Lower lobe of right lung (tissue), 2 donors: Measurements from ENCODE around the gene WLS. TPM values are rescaled to one million over a fixed set of nuclear protein-coding genes. Genes with fewer than 3 reads are reported as not detected.
A peak's percentile ranks its signal among the peaks of the same experiment; 100 is the strongest.
"Not testable (repeated sequence)": the region's sequence is repeated elsewhere in the genome, so short reads cannot be mapped to it uniquely, and the experiment has no call there.

Experiments used
- ATAC-seq, 2 donors: fragments of 200-7000 bp; cut with Tn5 transposase; one replicate each; pipeline ENCODE4 v1.9.1; 2020 to 2022; ENCODE audit warnings: mild to moderate bottlenecking in 2 of 2, moderate library complexity in 2 of 2
- DNase-seq: peaks from one replicate; pipeline ENCODE4 v3.0.0-alpha.2; 2020
- H3K27ac ChIP-seq: fragments of 200-600 bp; one replicate; pipeline ENCODE4 v1.8.0; 2022
- H3K27me3 ChIP-seq: fragments of 200-600 bp; one replicate; pipeline ENCODE4 v1.8.0; 2022; ENCODE audit warnings: low read depth
- H3K36me3 ChIP-seq: fragments of 200-600 bp; one replicate; pipeline ENCODE4 v1.8.0; 2022; ENCODE audit warnings: mild to moderate bottlenecking
- H3K4me1 ChIP-seq: fragments of 200-600 bp; one replicate; pipeline ENCODE4 v1.8.0; 2022
- H3K4me3 ChIP-seq: fragments of 200-600 bp; one replicate; pipeline ENCODE4 v1.8.0; 2022; ENCODE audit warnings: mild to moderate bottlenecking
- H3K9me3 ChIP-seq: fragments of 200-600 bp; one replicate; pipeline ENCODE4 v1.8.0; 2022
- intact Hi-C: fragments of 100-400 bp; cut with DNase I; formaldehyde crosslinking; loops from one replicate; pipeline ENCODE4 v1.11.0; 2022
- total RNA-seq: library from RNA; stranded (reverse); fragmentation: NEBNext Ultra II Directional; extraction: Animal tissue kit (Norgen Biotek cat#: 25700); gene quantifications from one replicate; pipeline ENCODE4 v1.2.1, GENCODE V29; 2021
- TF ChIP-seq, protein P1 (sequence below): fragments of 200-600 bp; IDR thresholded peaks from one replicate; pipeline ENCODE4 v1.8.0; 2022; ENCODE audit warnings: antibody characterized with exemption, mild to moderate bottlenecking
- donor health status: DM: no; HTN: yes; CAD: no; lungs with severe emphysema.

Gene WLS
- total RNA-seq, 1 donor from 2014 or later: 85.2 TPM

DNA sequence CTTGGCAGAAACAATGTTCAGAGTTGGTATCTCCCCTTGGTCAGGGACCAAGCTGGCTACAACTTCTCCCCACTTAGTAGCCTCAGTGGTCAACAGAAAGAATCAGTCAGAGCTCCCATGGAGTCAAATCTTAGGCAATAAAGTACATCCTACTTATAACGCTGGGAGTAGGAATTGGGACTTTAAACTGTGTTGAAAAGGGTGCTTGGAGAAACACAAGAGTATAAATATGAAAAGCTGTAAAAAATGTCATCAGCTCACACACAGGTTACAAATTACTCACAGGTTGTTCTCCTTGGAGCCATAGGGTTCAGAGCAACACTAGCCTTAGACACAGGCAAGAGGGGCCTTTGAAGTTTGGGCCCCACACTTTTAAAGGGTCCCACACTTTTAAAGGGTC is 67.4 kb downstream of the WLS start:
- H3K4me3 ChIP-seq: no peak overlapping the region
- DNase-seq (no peak), ATAC-seq (no peak)
- peaks cover 12% of the 10 kb centered on the region for H3K36me3 ChIP-seq
- no peak overlapping the region for H3K27ac ChIP-seq
- H3K9me3 ChIP-seq: no peaks in the 10 kb centered on the region
- H3K4me1 ChIP-seq: no peaks in the 10 kb centered on the region
- no peaks in the 10 kb centered on the region for H3K27me3 ChIP-seq
- intact Hi-C loops: no loop called here
- TF ChIP-seq, protein P1, sequence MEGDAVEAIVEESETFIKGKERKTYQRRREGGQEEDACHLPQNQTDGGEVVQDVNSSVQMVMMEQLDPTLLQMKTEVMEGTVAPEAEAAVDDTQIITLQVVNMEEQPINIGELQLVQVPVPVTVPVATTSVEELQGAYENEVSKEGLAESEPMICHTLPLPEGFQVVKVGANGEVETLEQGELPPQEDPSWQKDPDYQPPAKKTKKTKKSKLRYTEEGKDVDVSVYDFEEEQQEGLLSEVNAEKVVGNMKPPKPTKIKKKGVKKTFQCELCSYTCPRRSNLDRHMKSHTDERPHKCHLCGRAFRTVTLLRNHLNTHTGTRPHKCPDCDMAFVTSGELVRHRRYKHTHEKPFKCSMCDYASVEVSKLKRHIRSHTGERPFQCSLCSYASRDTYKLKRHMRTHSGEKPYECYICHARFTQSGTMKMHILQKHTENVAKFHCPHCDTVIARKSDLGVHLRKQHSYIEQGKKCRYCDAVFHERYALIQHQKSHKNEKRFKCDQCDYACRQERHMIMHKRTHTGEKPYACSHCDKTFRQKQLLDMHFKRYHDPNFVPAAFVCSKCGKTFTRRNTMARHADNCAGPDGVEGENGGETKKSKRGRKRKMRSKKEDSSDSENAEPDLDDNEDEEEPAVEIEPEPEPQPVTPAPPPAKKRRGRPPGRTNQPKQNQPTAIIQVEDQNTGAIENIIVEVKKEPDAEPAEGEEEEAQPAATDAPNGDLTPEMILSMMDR: no peak

DNA sequence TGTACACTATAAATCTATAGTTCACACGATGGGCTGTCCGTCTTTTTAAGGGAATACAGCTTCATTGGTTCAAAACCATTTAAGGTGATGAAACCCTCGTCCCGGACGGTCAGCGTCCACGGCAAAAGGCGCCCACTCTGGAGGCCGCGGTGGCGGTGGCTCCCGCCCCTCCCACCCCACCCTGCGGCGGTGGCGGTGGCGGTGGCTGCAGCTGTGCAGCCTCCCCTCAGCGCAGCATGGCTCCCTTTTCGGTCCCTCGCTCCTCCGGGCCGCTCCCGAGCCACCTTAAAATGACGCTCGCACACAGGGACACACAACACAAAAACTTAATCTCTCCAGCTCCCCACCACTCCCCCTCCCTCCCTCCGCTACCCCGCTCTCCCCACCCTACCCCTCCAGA is 69.1 kb downstream of the WLS start:
- ATAC-seq (no peak), DNase-seq (no peak)
- no peaks in the 10 kb centered on the region for H3K4me1 ChIP-seq
- no peak overlapping the region for H3K4me3 ChIP-seq
- no peak overlapping the region for H3K27ac ChIP-seq
- intact Hi-C loops: no loop called here
- TF ChIP-seq, protein P1: no peak
- H3K9me3 ChIP-seq: no peaks in the 10 kb centered on the region
- no peaks in the 10 kb centered on the region for H3K27me3 ChIP-seq
- H3K36me3 ChIP-seq: peaks cover 23% of the 10 kb centered on the region

DNA sequence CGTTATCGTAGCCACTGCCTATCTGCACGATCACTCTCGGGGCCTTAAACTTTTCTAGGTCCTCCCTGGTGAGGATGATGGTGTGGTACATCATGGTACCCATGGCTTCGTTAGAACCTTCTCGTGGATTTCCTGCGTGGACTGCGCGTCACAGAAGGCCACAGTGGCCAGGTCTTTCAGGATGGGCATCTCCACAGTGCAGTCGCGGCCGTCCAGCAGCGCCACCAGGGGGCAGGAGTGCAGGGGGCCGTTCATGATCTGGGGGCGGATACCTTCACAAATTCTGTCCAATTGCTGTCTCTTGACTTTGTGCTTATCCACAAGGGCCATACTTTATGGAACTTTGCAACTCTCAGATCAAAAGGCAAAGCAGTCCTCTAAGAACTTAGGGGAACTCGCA is 69.6 kb downstream of the WLS start:
- no peaks in the 10 kb centered on the region for H3K27me3 ChIP-seq
- TF ChIP-seq, protein P1: peak; percentile 14
- no peak overlapping the region for H3K4me3 ChIP-seq
- no peak overlapping the region for H3K27ac ChIP-seq
- H3K4me1 ChIP-seq: no peaks in the 10 kb centered on the region
- ATAC-seq (no peak), DNase-seq (no peak)
- no peaks in the 10 kb centered on the region for H3K9me3 ChIP-seq
- intact Hi-C loops: no loop called here
- H3K36me3 ChIP-seq: peaks cover 28% of the 10 kb centered on the region

DNA sequence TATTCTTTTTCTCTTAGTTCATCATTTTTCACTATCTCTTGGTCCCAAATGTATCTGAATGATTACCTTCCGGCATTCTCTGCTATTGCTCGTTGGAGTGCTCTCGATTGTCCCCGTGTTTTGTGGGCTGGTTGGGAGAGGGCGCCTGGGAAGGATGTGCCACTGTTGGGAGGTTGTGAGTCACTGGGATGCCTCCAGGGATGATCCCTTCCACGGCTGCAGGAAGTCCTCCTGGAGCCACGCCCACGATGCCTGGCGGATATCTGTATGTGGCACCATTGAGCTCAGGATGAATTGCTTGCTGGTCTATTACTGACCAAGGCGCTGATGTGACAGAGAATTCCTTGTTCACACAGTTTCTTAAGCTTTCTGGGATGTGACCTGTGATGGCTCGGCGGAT is 70.7 kb downstream of the WLS start:
- H3K27ac ChIP-seq, intact Hi-C loops, H3K9me3 ChIP-seq, H3K27me3 ChIP-seq, ATAC-seq, DNase-seq, H3K4me3 ChIP-seq, H3K4me1 ChIP-seq: not testable (repeated sequence)
- peaks cover 28% of the 10 kb centered on the region for H3K36me3 ChIP-seq

DNA sequence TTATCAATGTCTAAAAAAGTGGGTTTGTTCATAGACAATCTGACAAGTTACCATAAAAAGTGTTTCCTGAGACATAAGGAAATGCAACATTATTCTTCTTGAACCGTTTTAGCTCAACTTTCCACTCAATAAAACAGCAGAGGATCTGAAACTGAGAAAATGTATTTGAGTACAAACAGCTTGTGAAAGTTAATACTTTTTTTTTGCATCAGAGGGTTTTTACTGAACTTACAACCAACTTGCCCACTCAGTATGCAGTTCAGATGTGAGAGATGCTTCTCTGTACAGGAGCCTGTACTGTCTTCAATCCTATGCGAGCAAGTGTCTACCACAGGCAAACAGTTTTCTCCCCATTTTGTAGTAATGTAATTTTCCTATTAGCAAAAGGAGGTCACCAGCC is 71.4 kb downstream of the WLS start:
- intact Hi-C loops, H3K27ac ChIP-seq, ATAC-seq, H3K4me1 ChIP-seq, DNase-seq, H3K9me3 ChIP-seq, H3K27me3 ChIP-seq, H3K4me3 ChIP-seq: not testable (repeated sequence)
- H3K36me3 ChIP-seq: peaks cover 28% of the 10 kb centered on the region

DNA sequence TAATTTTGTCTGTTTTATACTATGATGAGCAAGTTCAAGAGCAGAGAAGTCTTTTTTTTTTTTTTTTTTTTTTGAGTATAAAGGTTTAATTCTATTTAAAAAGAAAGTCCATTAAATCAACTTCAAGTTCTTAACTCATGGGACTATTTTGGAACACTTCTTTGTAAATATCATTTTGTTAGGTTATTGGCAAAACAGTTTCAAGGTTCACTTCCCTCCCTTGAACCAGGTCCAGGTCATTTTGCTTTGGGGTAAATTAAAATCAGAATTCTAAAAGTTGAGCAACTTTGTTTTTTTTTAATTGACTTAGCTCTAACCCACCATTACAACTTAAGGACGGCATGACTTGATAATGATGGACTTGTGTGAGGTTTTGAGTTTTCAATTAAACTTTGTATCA is 72.3 kb downstream of the WLS start:
- Histone ChIP-seq H3K27ac (no peak overlapping the region), H3K4me3 (no peak overlapping the region), H3K36me3 (peaks cover 28% of the 10 kb centered on the region), H3K27me3 (no peaks in the 10 kb centered on the region), H3K4me1 (no peaks in the 10 kb centered on the region), H3K9me3 (no peaks in the 10 kb centered on the region)
- TF ChIP-seq, protein P1: no peak
- intact Hi-C loops: no loop called here
- ATAC-seq: no peak
- DNase-seq: no peak

DNA sequence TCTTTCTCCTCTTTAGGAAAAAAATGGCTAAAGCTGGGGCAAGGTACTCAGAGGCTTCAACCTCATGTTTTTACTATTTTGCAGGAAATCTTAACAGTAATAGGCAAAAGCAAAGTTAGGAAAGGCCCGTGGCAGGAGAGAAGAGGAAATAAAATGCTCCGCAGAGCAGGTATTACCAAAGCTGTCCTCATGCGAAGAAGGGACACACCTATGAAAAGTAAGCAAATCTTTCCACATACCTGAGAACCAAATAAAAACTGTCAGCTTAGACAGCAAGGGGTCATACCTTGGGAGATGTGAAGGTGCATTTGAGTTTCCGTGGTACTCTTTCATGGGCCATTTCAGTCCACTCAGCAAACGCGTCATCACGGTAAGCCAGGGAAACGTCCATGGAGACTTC is 73.5 kb downstream of the WLS start:
- intact Hi-C loops: no loop called here
- Histone ChIP-seq H3K27ac (no peak overlapping the region), H3K9me3 (no peaks in the 10 kb centered on the region), H3K27me3 (no peaks in the 10 kb centered on the region), H3K4me1 (no peaks in the 10 kb centered on the region), H3K36me3 (peaks cover 31% of the 10 kb centered on the region), H3K4me3 (no peak overlapping the region)
- no peak for ATAC-seq
- DNase-seq: no peak
- TF ChIP-seq, protein P1: no peak
